Stimulated activated CD8-positive, alpha-beta memory T cell treated with anti-CD3 and anti-CD28 coated beads, Interleukin-4, amount 100 ng/mL, for 4 hours (primary cell): Measurements from ENCODE around the gene CCDC92.
"Not testable (repeated sequence)": the region's sequence is repeated elsewhere in the genome, so short reads cannot be mapped to it uniquely, and the experiment has no call there.

Source experiments
- DNase-seq, 2 donors: peaks; one replicate each; pipeline ENCODE4 v3.0.0-alpha.2; 2020; ENCODE audit warnings: low read depth in 2 of 2, low spot score in 1 of 2

Gene CCDC92

DNA sequence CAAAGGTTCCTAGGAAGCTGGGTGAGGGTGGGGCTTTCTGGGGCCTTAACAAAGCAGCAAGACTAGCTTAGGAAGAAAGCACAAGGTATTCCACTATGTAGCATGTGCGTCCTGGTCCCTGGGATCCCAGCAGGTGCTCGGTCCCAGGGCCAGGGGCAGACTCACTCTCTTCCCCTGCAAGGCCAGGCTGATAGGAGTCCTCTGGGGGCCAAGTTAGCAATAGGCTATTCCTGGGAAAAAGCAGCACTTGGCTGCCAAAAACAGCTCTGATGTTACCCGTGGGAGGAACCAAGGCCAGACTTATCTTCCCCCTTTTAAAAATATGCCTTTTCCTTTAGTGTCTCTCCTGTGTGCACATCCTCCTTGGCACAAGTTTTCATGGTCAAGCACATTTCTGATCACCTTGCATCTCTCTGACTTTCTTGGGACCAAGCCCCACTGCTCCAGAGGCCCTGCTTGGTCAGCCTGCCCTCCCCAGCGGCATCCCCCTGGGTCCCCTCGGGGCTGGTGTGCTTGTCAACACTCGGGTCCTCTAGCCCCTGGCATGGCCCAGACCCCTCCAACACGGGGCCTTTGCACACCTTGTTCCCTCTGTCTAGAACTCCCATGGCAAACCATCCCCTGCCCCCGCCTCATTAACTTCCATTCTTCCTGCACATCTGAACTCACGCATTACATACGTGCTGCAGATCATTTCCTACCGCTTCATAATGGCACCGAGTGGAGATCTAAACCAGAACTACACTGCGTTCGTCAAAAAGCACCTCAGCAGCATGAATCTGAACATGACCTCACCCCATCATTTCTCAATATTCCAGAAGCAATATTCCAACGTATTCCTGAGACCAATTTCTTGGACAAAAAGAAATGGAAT lies 21.9 kb downstream of the CCDC92 start:
- DNase-seq = no peak

DNA sequence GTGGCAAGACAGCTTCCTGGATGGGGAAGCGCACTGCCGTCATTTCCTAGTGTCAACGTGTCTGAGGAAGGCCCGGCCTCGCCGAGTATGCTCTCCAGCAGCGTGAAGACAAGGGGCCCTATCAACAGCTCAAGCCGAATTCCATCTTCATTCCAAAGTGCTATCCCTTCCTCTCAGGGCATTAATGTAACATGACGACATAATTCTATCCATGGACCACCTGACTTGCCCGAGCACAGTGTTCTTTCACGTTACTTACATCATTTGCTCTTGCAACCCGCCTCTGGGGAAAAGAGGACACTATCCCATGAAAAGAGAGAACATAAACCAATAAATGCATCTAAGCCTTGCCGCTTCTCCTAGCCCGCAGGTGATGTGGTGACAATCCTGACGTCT lies 22.9 kb downstream of the CCDC92 start:
- DNase-seq = no peak

DNA sequence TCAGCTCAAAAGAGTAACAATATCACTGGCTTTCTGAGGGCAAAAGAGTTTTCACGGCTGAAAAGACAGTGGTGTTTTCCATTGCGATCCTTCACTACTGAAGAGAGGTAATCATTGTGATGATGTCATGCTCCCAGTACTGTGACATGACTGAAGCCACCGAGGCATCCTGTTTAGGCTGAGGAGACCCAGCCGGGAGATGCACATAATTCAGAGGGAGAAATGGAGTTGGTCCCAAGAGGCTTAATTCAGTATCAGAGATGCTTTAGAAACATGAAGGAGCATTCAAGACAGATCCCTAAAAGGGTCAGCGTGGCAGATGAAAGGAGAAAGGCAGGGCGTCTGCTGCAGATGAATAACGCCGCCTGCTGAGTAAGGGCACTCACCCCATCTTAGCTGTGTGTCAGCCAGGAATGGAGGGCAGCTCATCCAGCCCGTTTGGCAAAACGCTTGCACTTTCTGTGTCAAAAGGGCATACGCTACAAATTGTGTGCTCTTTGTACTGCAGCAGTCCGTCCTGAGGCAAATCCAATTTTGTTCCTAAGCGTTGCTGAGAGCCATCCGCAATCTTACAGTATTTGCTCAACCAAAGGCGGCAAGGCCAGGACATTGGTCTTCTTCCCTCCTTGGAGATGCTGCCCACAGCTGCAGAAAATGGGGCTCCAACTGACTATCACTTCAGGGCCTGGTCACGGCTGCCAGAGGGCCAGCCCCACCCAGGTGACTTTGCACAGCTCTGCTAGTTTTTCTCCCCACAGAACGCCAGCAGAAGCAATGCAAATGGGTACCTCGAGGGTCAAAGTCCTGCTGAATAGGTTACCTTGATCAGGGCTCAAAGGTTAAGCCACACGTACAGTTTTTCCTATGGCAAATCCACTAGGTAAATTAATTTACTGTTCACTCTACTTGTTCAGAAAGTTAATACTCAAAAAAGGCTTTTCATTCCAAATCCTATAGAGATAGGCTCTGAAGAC lies 23.5 kb downstream of the CCDC92 start:
- DNase-seq = no peak

DNA sequence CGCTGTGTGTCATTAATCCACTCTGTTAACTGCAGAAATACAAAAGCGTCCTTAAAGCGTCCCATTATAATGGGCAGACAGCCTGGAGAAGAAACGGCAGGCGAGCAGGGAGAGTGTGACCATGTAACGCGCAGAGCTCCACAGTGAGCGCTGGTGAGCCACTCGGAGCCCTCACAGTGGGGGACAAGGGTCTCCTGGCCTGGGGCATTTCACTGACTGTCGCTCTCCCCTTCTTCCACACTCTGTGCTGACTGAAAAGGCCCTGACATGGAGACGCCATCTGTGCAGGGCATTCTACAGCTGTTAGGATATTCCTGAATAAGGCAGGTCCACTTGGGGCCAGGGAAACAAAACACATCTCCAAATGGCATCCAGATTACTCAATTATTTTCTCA lies 24.2 kb downstream of the CCDC92 start:
- DNase-seq = no peak

DNA sequence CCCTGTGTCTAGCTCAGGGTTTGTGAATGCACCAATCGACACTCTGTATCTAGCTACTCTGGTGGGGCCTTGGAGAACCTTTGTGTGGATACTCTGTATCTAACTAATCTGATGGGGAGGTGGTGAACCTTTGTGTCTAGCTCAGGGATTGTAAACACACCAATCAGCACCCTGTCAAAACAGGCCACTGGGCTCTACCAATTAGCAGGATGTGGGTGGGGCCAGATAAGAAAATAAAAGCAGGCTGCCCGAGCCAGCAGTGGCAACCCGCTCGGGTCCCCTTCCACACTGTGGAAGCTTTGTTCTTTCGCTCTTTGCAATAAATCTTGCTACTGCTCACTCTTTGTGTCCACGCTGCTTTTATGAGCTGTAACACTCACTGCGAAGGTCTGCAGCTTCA lies 25.1 kb downstream of the CCDC92 start:
- not testable (repeated sequence) for DNase-seq

DNA sequence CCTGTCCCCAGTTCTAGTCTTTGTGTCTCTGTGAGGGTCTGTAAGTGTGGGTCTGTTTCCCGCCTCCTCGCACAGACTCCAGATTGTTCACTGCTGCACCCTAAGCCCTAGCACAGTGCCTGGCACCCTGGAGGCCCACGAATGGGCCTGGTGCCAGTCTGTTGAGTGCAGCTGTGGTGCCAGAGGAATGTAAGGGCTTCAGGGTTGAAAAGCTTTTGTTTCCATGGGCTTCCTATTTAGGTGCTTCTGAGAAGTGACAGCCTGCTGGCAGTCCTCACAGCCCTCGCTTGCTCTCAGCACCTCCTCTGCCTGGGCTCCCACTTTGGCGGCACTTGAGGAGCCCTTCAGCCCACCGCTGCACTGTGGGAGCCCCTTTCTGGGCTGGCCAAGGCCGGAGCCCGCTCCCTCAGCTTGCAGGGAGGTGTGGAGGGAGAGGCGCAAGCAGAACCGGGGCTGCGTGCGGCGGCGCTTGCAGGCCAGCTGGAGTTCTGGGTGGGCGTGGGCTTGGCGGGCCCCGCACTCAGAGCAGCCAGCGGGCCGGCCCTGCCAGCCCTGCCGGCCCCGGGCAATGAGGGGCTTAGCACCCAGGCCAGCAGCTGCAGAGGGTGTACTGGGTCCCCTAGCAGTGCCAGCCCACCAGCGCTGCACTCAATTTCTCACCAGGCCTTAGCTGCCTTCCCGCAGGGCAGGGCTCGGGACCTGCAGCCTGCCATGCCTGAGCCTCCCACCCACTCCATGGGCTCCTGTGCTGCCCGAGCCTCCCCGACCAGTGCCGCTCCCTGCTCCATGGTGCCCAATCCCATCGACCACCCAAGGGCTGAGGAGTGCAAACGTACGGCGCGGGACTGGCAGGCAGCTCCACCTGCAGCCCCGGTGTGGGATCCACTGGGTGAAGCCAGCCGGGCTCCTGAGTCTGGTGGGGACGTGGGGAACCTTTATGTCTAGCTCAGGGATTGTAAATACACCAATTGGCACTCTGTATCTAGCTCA lies 25.8 kb downstream of the CCDC92 start:
- not testable (repeated sequence) for DNase-seq

DNA sequence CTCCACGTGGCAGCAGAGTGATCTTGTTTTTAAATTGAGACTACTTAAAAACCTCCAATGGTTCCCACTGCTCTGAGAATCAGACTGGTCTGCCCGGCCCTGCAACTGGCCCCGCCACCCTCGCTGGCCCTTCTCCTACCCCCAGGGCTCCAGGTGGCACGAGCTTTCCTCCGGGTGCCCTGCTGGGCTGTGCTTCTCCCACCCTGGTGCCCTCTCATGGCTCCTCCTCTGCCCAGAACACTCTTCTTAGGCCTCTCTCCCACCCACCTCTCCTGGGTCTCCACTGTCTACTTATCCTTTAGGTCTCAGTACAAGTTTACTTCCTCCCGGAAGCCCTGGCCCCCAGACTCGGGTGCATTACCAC lies 26.5 kb downstream of the CCDC92 start:
- no peak for DNase-seq

DNA sequence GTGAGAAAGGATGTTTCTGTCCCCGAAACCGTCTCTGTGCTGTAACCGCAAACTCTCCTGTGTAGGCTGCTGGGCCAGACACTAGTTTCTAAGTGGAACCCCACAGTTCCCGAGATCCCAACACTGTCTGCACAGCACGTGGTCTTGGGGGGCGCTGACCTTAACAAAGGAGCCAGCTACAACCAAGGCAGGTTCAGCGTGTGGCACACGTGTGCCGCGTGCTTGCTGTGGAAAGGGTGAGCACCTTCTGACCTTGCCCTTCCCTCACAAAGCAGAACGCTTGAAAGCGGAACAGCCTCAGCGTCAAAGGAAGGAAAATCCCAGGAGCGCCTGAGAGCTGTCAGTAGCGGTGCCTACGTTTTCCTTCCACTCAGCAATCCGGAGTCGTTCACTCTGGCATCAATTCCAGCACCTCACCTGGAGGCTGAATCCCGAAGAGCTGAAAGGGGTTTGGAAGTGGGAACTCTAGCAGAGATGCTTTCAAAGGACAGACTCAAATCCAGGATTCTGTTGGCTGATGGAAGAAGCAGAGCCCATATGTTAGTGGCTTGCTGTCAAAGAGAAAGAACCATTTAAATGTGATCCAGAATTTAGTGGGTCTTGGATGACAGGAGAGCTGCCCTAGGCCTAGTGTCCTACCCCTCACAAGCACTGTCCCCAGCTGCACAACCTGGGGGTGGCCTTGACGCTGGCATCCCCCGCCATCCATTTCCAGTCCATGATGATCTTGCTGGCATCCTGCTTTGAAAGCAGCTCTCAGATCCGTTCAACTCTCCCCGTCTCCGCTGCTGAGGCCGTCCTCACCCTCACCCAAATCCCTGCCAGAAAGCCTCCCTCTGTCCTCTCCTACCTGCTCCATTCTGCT lies 27.1 kb downstream of the CCDC92 start:
- DNase-seq = no peak

DNA sequence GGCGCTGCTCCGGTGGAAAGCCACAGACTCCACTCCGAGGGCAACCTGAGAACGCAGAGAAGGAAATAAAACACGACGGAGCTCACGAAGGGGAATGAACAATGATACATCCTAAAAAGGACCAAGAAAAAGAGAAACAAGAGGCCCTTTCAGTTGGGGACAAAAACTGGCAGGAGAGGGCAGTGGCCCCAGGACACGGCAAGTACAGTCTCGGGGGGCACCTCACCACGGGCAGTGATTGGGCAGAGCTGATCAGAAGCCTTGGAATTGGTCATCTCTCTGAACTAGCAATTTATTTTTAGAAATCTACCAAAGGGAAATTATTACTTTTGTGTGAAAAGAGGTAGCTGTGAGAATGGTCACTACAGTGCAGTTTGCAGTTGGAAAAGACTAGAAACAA lies 27.9 kb downstream of the CCDC92 start:
- no peak for DNase-seq

DNA sequence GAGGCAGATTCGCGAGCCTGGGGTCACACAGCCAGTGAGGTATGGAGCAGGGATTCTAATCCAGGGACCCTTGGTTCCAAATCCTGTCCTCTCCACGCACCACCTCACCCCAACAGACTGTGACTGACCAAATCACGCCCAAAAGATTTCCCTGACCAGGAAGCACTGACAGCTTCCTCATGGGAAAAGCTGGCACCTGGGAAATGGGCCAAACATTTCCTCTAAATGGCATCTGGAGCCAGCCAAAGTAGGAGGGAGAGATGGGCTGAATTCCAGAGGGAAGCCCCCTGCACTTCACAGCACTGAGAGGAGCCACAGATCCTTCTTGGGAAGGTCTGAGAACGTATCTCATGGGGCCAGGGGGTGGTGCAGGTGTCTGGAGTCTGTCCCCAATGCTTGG lies 28.8 kb downstream of the CCDC92 start:
- no peak for DNase-seq

DNA sequence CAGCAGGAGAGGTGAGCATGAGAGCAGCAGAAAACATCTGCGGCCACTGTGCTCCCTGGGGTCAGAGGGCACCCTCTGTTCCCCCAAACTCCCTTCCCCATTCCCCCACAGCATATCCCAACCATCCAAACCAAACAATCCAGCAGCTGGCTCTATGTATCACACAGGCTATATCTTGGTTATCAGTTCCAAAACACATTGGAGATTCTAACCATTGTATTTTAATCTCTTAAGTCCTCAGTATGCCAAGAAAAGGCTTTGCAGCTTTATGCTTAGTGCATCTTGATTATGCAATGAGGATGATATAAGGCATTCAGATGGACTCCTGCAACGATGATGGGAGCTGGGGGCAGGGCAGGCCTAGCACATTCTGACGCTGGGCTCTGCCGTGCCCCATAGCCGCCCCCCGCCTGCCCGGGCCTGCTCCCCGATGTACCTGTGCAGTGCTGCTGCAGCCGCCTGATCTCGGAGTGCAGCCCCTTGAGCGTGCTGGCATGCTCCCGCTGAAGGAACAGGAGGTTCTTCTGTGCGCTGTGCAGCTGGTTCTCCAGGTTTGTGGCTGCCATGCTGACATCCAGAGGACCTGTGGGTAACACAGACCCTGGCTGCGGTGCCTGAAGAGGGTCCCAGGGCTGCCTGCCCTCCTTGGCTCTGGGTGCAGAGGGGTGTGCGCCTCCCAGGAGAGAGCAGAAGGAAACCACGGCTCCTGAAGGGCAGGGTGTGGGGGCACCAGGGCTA lies 29.6 kb downstream of the CCDC92 start:
- DNase-seq = no peak

DNA sequence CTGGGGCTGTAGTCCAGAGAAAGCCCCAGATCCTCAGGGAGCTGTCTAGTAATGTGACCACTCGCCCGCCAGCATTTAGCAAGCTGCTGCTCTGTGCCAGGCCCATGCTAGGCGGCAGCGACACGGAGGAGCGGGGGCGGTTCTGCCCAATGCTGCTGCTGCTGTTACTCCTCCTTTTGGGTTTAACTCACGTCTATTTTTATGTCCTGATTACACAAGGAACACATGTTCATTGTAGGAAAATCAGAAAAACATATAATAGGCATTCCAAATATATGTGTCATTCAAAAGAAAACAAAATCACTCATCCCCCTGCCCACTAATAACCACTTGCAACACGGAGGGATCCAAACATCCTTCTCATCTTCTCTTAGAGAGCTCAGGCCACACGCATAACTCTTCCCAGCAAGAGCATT lies 30.4 kb downstream of the CCDC92 start:
- no peak for DNase-seq

DNA sequence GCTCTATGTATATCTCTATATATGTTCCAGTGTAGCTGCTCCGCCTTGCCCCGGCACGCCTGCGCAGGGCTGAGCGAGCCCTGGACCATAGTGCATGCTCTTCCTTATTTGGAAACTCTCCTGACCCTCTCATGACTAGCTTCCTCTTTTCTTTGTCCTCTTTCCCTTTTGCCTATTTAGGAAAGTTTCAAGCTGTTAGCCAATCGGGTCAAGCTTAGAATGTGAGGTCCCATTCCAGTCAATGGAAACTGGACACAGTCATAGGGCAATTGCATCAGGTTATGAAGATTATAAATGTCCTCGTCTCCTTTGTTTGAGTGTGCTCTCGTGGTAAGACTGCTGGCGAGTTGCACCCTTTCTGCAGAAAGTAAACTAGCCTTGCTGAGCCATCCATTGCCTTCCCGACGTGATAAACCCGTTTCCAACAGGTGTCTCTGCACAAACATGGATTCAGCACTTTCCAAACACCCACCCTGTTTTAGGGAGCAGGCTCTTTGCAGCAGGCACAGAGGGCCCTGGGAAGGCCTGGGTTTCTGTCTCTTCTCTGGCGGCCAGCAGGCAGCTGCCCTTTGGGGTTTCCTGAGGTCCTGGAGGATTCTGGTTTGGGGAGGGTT lies 30.9 kb downstream of the CCDC92 start:
- DNase-seq = no peak

DNA sequence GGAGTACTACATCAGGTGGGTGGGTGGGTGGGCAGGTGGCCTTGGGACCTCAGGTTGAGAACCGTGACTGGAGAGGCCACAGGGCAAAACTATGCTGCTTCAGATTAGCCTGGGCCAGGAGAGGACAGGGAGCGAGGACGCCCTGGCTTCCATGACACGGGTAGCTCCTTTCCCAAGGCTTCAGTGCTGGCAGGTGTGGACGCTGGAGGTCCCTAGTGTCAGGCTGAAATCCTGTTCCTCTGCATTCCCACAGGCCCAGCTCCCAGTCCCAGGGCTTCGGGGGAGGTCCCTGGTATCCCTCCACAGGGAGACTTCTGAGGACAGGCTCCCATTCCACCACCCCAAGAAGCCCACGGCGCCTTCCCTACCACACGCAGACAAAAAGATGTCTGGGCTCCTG lies 31.6 kb downstream of the CCDC92 start:
- DNase-seq = no peak

DNA sequence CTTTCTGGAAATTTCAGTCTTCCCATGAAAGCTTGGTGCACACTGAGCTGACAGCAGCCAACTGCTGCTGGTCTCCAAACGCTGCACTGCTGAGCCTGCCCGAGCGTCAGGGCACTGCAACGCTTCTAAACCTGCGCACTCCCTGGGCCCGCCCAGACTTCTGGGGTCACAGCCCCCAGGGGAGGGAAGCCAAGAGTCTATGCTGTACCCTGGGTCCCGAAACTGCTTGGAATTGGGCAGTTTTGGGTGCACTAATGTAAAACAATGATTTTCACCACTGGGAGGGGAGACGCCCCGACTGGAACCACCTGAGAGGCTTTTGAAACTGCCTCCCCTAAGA lies 32.0 kb downstream of the CCDC92 start:
- DNase-seq = no peak

DNA sequence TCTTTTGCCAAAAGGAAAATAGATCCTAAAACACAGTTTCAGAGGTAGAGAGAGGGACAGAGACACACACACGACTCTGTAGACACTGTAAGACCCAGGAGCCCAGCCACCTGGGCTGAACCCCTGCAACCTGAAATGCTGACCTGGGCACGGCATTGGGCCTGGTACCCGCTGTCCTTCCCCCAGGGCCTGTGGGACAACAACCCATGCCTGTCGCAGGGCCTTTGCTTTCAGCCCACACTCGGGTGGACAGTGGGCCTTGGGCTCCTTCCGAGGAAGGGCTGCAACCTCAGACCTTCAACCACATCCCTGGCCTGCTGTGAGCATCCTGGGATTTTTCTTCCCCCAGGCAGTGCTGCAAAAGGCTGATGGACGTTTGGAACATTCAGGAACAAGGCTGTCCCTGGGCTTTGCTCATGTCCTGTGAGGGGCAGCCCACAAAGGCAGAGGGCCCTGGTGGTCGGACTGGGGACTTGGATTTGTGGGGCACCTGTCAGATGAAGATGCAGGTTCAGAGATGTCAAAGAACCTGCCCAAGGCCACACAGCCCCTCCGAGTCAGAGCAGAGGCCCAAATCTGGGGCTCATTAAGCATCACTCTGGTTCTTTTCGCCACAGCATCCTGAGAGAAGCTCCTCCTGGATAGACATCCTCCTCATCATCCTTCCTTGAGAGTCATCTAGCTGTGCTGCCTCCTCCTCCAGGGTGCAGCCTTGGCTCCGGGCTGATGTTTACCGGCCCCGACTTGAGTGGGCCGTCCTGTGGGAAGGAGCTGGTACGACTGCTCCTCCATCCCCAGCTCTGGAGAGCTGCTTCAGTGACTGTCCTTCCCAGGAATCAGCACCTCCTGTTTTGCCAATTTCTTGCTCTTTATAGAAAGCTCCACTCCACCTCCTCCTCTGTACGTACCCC lies 32.7 kb downstream of the CCDC92 start:
- DNase-seq = no peak

DNA sequence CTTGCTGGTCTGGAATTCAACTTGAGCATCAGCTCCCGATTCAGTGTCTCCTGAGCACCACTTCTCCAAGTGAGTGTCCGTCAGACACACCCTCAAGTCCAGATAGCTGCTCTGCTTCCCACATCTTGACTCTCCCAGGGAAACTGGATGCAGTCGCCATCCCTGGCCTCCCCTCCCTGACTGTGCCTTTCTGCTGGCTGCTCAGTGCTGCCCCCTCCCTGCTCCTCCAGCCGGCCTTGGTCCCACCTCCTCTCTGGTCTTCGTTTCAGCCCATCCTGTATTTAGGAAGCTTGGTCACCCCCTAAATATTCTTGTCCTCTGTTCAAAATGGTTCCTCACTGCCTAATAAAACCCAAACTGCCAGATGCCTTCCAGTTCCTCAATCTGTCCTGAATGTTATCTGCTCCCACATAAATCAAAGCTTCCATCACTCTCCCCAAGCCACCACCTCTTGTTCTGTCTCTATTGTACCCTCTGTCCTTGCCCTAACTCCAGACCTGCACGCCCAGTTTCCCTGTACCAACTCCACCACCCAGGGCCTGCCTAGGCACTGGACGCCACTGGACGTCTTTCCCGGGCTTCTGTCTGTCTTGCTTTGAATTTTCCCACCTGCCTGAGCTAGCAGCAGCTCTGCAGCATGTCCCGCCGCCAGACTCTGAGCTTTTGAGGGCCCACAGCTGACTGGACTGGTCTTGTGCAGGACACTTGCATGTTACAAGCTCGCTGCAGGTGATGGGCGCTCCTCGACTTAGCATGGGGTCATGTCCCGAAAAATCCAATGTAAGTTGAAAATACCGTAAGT lies 33.8 kb downstream of the CCDC92 start:
- DNase-seq = no peak
